Skeletal muscle tissue (tissue), 4 donors: ENCODE measurements around the gene ARHGAP26. TPM values are rescaled to one million over a fixed set of nuclear protein-coding genes. Genes with fewer than 3 reads are reported as not detected.
"Not testable (repeated sequence)": the region's sequence is repeated elsewhere in the genome, so short reads cannot be mapped to it uniquely, and the experiment has no call there.

Source experiments
- H3K27ac ChIP-seq: one replicate; pipeline ENCODE4 v1.7.0; 2013; ENCODE audit warnings: mild to moderate bottlenecking, low read depth, low read length, inconsistent platforms
- H3K27me3 ChIP-seq, 3 donors: one replicate each; pipeline ENCODE4 v1.7.0; 2013; ENCODE audit warnings: low read length in 3 of 3; ENCODE audit not compliant: control insufficient read depth in 3 of 3, insufficient read depth in 3 of 3
- H3K36me3 ChIP-seq, 3 donors: one replicate each; pipeline ENCODE4 v1.7.0; 2013; ENCODE audit warnings: low read length in 3 of 3; ENCODE audit not compliant: control insufficient read depth in 3 of 3, insufficient read depth in 3 of 3
- H3K4me1 ChIP-seq, 3 donors: one replicate each; pipeline ENCODE4 v1.7.0; 2013; ENCODE audit warnings: low read length in 3 of 3, mild to moderate bottlenecking in 3 of 3; ENCODE audit not compliant: control insufficient read depth in 3 of 3, insufficient read depth in 3 of 3
- H3K4me3 ChIP-seq, 3 donors: one replicate each; pipeline ENCODE4 v1.7.0; 2013; ENCODE audit warnings: low read length in 3 of 3
- H3K9ac ChIP-seq, 3 donors: one replicate each; pipeline ENCODE4 v1.7.0; 2013; ENCODE audit warnings: low read length in 3 of 3, mild to moderate bottlenecking in 3 of 3, moderate library complexity in 2 of 3, low read depth in 1 of 3
- H3K9me3 ChIP-seq, 3 donors: one replicate each; pipeline ENCODE4 v1.7.0; 2013; ENCODE audit warnings: low read length in 3 of 3; ENCODE audit not compliant: control insufficient read depth in 3 of 3
- total RNA-seq: library from RNA; depleted of rRNA; stranded (reverse); fragments of >200 nt; gene quantifications from one replicate; pipeline ENCODE4 v1.2.3, GENCODE V29; 2014
- donor health status: Osteomylitis.

ARHGAP26 gene
- total RNA-seq, 1 donor from 2014 or later = 28.7 TPM

DNA sequence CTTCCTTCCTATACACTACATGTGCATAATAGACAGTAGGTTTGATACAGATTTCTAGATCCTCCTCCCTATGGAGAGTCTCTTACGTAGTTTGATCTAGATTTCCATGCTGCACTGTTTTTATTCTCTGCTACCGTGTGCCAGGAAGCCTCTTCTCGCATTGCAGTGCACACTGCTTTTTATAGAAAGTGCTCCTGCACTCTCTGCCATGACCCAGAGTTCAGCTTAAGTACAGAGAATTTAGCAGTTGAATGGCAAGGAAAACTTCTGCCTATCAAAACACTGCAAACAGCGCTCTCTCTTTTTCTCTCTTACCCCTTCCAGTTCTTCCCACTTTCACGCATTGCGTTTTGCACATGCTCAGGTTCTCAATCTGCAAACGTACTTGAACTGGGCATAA lies 187.4 kb downstream of the ARHGAP26 start:
- Histone ChIP-seq H3K27ac (no peak overlapping the region), H3K9me3 (no peaks in the 10 kb centered on the region), H3K9ac (peak overlapping the region in 1 of 3 donors; percentile 10), H3K36me3 (no peaks in the 10 kb centered on the region), H3K4me3 (peak overlapping the region in 1 of 3 donors; percentile 44), H3K27me3 (no peaks in the 10 kb centered on the region), H3K4me1 (peaks cover 20 to 31% (median 20%) of the 10 kb centered on the region in 3 donors)

DNA sequence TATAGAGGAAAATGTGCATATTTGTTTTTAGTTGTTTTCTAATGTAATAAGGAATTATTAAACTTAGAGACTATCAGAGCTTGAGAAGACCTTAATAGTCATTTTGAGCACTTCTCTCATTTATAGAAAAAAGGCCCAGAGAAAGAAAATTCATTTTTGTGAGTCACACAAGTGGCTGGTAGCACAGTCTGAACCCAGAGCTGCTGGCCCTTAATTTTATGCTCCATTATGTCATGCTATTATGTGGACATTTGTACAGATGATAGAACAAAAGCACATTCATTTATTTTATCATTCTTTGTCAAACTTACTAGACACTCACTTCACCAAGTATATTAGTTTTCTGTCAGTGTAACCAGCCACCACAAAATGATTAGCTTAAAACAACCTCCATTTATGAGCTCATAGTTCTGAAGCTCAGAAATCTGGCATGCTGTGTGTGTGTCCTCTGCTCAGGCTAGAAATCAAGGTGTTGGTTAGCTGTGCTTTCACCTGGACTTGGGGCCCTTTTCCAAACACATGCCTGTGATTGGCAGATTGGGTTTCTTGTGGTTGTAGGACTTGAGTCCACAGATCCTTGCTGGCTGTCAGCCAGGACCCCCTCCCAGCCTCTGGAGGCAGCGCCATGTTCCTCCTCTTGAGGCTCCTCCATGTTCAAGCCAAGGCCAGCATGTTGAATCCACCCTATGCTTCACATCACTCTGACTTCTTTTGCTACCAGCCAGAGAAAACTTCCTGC lies 188.9 kb downstream of the ARHGAP26 start:
- Histone ChIP-seq H3K4me3 (no peak overlapping the region), H3K27ac (no peak overlapping the region), H3K4me1 (peaks cover 20 to 31% (median 20%) of the 10 kb centered on the region in 3 donors), H3K27me3 (no peaks in the 10 kb centered on the region), H3K9ac (no peak overlapping the region), H3K36me3 (no peaks in the 10 kb centered on the region), H3K9me3 (no peaks in the 10 kb centered on the region)

DNA sequence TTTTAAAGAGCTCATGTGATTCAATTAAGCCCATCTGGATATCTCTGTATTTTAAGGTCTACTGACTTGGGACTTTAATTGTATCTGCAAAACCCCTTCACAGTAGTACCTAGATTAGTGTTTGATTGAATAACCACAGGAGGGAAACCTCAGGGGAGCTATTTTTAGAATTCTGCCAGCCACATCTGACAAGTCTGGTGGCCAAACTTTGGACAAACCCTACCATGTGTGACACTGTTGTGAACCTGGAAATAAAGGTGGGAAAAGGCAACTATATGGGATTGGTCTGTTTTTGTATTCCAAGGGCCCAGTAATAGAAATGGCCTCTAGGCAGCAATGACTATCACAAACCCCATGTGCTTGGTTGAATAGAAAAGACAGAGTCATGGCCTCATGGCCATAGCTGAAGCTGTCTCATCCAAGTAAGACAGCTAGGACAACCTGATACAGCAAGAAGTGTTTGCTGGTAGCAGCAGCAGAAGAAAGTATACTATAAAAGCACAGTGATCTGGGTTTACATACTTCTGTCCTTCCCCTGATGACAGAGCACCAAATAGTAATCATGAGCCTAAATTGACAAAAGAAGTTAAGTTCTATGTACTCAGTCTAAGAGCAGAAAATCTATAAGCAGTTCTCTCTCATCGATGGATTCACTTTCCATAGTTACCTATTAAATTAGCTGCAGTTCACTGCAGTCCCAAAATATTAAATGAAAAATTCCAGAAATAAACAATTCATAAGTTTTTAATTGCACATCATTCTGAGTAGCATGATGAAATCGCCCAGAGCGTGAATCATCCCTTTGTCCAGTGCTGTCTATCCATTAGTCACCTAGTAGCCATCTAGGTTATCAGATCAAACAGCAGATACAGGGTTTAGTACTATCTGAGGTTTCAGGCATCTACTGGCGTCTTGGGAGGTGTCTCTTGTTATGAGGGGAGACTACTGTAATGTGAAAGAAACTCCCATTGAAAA lies 189.8 kb downstream of the ARHGAP26 start:
- no peak overlapping the region for H3K9ac ChIP-seq
- H3K9me3 ChIP-seq = no peaks in the 10 kb centered on the region
- H3K27ac ChIP-seq = no peak overlapping the region
- no peak overlapping the region for H3K4me3 ChIP-seq
- H3K27me3 ChIP-seq = no peaks in the 10 kb centered on the region
- H3K4me1 ChIP-seq = peaks cover 20 to 31% (median 20%) of the 10 kb centered on the region in 3 donors
- no peaks in the 10 kb centered on the region for H3K36me3 ChIP-seq

GRCh38 chr5:142961440-142962173 lies 191.4 kb downstream of the ARHGAP26 start:
- H3K9me3 ChIP-seq = no peaks in the 10 kb centered on the region
- H3K36me3 ChIP-seq = no peaks in the 10 kb centered on the region
- H3K4me1 ChIP-seq = peaks cover 14 to 20% (median 15%) of the 10 kb centered on the region in 3 donors
- no peak overlapping the region for H3K9ac ChIP-seq
- no peaks in the 10 kb centered on the region for H3K27me3 ChIP-seq
- no peak overlapping the region for H3K4me3 ChIP-seq
- H3K27ac ChIP-seq = no peak overlapping the region

GRCh38 chr5:142962174-142962533 lies 192.0 kb downstream of the ARHGAP26 start:
- H3K27me3 ChIP-seq = no peaks in the 10 kb centered on the region
- H3K9me3 ChIP-seq = no peaks in the 10 kb centered on the region
- no peak overlapping the region for H3K27ac ChIP-seq
- H3K4me3 ChIP-seq = no peak overlapping the region
- H3K9ac ChIP-seq = no peak overlapping the region
- peaks cover 14 to 20% (median 14%) of the 10 kb centered on the region in 3 donors for H3K4me1 ChIP-seq
- H3K36me3 ChIP-seq = no peaks in the 10 kb centered on the region

- H3K4me3 ChIP-seq, H3K9me3 ChIP-seq, H3K27me3 ChIP-seq, H3K27ac ChIP-seq, H3K4me1 ChIP-seq, H3K36me3 ChIP-seq: not testable (repeated sequence)
- peak overlapping the region in 1 of 3 donors; percentile 33 for H3K9ac ChIP-seq
These were observed 195.3 kb downstream of the ARHGAP26 start for GRCh38 chr5:142965258-142966120.

DNA sequence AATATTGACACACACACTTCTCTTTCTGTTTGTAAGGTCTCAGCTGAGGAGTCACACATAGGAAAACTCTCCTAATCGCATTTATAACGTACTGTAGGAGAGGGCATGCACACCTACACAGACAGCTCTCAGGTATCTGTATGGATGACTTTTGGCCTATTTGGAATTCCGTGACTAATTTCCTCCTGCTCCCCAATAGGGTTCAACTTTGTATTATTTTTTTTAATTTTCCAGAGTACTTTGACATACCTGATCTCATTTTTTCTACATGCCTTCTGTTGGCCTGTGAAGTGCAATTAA lies 195.9 kb downstream of the ARHGAP26 start:
- Histone ChIP-seq H3K36me3 (no peaks in the 10 kb centered on the region), H3K9me3 (no peaks in the 10 kb centered on the region), H3K27ac (no peak overlapping the region), H3K4me1 (peaks cover 2 to 5% (median 3%) of the 10 kb centered on the region in 3 donors), H3K4me3 (no peak overlapping the region), H3K9ac (no peak overlapping the region), H3K27me3 (no peaks in the 10 kb centered on the region)

- no peaks in the 10 kb centered on the region for H3K27me3 ChIP-seq
- no peak overlapping the region for H3K9ac ChIP-seq
- no peak overlapping the region for H3K27ac ChIP-seq
- no peaks in the 10 kb centered on the region for H3K9me3 ChIP-seq
- no peaks in the 10 kb centered on the region for H3K36me3 ChIP-seq
- H3K4me1 ChIP-seq = peaks cover 2 to 5% (median 3%) of the 10 kb centered on the region in 3 donors
- no peak overlapping the region for H3K4me3 ChIP-seq
These were observed 199.0 kb downstream of the ARHGAP26 start for GRCh38 chr5:142969186-142969585.
